LNCaP clone FGC (cell line): ENCODE measurements around the gene SF3B4.
"Not testable (repeated sequence)": the region's sequence is repeated elsewhere in the genome, so short reads cannot be mapped to it uniquely, and the experiment has no call there.

Source experiments
- DNase-seq: peaks from one replicate; pipeline ENCODE4 v3.0.0-alpha.2; 2011; ENCODE audit warnings: low read depth
- H3K4me3 ChIP-seq: 2 replicates; pipeline ENCODE4 v1.5.1; 2011; ENCODE audit warnings: mild to moderate bottlenecking, low read depth, low read length, control low read depth
- CTCF ChIP-seq: IDR thresholded peaks from 2 replicates; pipeline ENCODE4 v1.5.1; 2012; ENCODE audit warnings: mild to moderate bottlenecking; ENCODE audit not compliant: control insufficient read depth, insufficient read depth; ENCODE audit errors: extremely low read depth

Gene SF3B4

GRCh38 chr1:149888999-149889289 is 38.7 kb downstream of the SF3B4 start:
- no peak for DNase-seq
- TF ChIP-seq CTCF = no peak

GRCh38 chr1:149888247-149888998 is 39.2 kb downstream of the SF3B4 start:
- TF ChIP-seq CTCF = peak; percentile 56
- peak; percentile 79 for DNase-seq
- peak overlapping the region; percentile 73 for H3K4me3 ChIP-seq

More at GRCh38 chr1:149888999-149889289, 38.7 kb downstream of the SF3B4 start:
- peak overlapping the region; percentile 73 for H3K4me3 ChIP-seq

GRCh38 chr1:149887456-149888246 is 40.0 kb downstream of the SF3B4 start:
- peak overlapping the region; percentile 73 for H3K4me3 ChIP-seq
- TF ChIP-seq CTCF = no peak
- peak; percentile 98 for DNase-seq

GRCh38 chr1:149887196-149887455 is 40.5 kb downstream of the SF3B4 start:
- peak overlapping the region; percentile 73 for H3K4me3 ChIP-seq
- not testable (repeated sequence) for DNase-seq

GRCh38 chr1:149886396-149887195 is 41.0 kb downstream of the SF3B4 start:
- DNase-seq = peak; percentile 99
- no peak for TF ChIP-seq CTCF
- peak overlapping the region; percentile 73 for H3K4me3 ChIP-seq

- peak overlapping the region; percentile 73 for H3K4me3 ChIP-seq
- not testable (repeated sequence) for DNase-seq
Observed at GRCh38 chr1:149886121-149886395, 41.5 kb downstream of the SF3B4 start.

- peak; percentile 93 for DNase-seq
- H3K4me3 ChIP-seq = peak overlapping the region; percentile 73
Observed at GRCh38 chr1:149885339-149886120, 42.1 kb downstream of the SF3B4 start.

More at GRCh38 chr1:149885339-149886120, 42.1 kb downstream of the SF3B4 start:
- TF ChIP-seq CTCF = no peak
